GM19397 (cell line): ENCODE data around the gene ACTR1A.

Source experiments
- ATAC-seq: cut with Tn5 transposase; IDR thresholded peaks from one replicate; pipeline ENCODE4 v1.9.1; 2021; ENCODE audit warnings: mild to moderate bottlenecking, moderate library complexity; ENCODE audit not compliant: unreplicated experiment

The ACTR1A gene

DNA sequence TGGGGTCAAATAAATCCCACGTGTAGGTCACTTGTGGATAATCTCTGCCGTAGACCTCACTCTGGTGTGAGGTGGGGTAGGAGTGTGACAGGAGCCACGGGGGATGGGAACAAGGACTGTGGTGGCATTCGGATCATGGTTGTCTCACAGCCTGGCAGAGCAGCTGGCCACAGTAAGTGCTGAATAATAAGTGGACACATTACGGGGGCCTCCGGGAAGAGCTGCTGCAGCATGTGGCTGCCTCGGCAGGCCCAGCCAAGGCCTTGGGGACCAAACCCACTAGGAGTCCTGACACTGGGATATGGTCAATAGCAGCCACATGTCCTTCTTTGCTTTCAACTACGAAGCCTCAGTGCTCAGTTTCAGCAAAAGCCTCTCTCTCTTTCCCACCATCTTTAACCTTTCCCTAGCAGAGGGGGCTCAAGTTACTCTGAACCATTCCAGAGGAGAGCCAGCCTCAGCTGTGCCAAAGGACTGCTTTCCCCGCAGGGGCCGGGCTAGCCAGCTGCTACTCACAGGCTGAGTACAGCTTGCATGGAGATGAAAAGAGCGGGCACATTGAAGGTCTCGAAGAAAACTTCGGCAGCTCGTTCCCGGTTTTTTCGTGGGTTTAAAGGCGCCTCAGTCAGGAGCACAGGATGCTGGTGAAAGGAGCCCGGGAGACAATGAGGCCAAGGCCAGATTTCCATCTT, 17.3 kb downstream of the ACTR1A start:
- no peak for ATAC-seq

GRCh38 chr10:102484021-102484420, 18.5 kb downstream of the ACTR1A start:
- ATAC-seq = no peak

DNA sequence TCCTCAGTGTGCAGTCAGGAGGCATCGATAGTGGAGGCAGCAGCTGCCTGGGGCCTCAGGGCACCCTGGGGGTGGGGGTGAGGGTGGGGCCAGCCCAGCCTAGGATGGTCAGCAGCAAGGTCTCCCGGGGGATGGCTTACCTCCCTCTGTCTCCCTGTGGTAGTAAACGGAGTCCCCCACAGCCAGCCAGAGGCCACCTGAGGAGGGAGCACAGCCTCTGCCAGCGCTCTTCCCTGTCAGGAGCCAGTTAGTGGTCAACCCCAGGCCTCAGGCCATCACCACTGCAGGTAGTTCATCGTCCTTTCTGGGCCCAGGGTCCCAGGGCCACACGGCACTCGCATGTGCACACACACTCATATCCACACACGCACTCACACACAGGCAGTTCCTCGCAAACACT, 22.1 kb downstream of the ACTR1A start:
- no peak for ATAC-seq

GRCh38 chr10:102479651-102480050, 22.9 kb downstream of the ACTR1A start:
- no peak for ATAC-seq

DNA sequence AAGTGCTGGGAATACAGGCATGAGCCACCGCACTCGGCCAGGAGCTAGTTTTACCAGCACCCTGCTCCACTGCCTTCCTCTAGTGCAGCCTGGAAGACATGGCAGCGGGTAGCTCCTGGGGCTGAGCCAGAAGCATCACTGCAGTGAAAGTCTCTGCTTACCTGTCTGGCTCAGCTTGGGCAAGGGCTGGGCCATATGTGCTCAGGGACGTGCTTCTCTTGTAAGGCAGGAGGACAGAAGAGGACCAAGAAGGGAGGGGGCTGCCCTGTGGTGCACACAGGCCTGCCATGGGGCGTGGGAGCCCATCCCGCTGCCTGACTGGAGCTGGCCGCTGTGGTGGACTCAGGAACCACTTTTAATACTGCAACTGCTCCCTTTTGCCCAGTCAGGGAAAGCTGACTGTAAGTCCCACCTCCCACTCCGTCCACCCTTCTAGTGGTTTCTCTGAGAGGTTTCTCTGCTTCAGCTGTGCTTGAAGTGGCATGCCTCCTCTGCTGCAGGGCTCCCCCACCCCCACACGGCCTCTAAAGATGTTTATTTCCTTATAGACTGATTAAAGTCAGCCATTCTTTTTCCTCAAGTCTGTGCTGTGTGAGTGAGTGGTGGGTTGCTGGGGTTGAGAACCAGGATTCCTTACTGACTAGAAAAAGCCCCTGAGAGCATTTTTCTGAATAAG, 25.9 kb downstream of the ACTR1A start:
- no peak for ATAC-seq

GRCh38 chr10:102475451-102476040, 27.0 kb downstream of the ACTR1A start:
- ATAC-seq = no peak

DNA sequence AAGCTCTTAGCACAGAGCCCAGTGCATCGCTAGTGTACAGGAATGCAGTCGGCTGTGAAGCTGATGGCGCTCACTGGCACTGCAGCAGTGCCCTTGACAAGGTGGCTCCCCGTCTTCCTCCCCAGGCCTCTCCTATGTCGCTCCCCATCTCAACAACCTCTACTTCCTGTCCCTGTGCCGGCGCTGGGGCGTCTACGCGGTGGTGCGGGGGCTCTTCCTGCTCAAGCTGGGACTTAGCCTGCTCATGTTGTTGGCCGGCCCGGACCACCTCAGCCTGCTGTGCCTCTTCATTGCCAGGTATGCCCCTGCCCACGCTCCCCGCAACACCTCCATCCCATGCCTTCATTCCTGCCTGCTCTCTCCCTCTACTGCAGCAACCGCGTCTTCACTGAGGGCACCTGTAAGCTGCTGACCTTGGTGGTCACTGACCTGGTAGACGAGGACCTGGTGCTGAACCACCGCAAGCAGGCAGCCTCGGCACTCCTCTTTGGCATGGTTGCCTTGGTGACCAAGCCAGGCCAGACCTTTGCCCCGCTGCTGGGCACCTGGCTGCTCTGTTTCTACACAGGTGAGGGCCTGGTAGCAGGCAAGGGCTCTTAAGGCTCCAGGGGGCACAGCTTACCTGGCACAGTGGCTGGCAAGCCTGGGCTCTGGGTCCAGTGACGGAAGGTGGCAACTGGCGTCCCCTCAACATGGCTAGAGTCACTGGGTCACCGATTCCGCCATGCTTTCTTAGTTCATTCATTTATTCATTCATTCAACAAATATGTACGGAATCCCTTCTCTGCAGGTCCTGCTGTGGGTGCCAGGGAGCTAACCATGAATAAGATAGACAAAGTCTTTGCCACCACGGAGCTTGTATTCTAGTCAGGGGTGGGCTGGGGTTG, 28.8 kb downstream of the ACTR1A start:
- ATAC-seq = no peak

- ATAC-seq = no peak
Observed at GRCh38 chr10:102470579-102471546, 31.6 kb downstream of the ACTR1A start.

DNA sequence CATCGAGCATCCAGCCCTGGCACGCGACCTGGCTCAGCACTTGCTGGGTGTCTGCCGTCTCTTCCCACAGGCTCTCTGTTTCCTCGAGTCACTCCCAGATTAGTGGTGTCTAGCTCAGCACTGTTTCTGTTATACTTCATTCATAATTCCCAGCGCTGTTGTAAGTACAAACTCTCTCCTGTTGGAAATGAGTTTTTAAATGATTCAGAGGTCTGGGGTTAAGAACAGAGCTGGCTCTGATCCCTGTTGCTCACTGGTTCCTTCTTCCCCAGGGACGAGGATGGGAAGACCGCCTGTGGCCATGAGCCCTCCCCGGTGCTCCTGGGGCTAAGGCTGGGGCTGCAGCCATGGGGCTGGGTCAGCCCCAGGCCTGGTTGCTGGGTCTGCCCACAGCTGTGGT, 33.8 kb downstream of the ACTR1A start:
- no peak for ATAC-seq

DNA sequence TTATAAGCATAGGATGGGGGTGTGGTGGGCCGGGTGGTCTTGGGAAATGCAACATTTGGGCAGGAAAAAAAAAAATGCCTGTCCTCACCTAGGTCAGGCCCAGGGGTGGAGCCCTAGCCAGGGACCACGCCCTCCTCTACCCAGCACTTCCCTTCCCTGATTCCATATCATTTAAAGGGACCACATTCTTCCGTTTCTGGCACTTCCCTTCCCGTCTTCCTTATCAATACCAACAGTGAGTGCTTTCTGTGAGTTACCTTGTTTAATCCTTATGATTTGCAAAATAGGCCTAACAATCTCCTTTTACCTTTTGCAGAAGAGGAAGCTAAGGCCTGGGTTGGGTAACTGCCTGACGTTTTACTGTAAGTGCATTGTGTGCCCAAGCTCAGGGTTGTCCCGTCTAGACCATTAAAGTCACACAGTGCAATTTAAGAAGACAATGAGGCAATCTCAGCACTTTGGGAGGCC, 34.5 kb downstream of the ACTR1A start:
- no peak for ATAC-seq

DNA sequence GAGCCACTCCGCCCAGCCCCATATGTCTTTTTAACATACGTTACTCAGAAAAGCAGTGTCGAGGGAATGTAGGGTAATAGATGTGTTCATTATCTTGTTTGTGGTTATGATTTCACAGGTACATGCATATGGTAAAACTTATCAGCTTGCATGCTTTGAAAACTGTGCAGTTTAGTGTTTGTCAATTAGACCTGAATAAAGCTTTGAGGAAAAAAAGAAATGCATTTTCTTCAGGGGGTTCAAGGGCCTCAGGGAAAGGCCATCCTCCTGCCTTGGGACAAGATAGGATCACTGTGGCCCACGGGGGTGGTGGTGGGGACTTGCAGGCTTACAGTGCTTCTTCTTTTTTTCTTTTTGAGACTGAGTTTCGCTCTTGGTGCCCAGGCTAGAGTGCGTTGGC, 35.2 kb downstream of the ACTR1A start:
- no peak for ATAC-seq

GRCh38 chr10:102465466-102465865, 37.0 kb downstream of the ACTR1A start:
- no peak for ATAC-seq

DNA sequence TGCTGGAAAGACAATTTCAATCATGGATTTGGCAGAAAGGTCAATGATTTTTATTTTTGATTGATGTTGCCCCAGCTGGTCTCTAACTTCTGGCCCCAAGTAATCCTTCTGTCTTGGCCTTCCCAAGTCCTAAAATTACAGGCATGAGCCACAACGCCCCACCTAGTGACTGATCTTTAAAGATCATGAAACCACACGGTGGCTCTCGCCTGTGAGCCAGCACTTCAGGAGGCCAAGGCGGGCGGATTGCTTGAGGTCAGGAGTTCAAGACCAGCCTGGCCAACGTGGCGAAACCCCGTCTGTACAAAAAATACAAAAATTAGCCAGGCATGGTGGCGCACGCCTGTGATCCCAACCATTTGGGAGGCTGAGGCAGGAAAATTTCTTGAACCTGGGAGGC, 38.5 kb downstream of the ACTR1A start:
- ATAC-seq = no peak

DNA sequence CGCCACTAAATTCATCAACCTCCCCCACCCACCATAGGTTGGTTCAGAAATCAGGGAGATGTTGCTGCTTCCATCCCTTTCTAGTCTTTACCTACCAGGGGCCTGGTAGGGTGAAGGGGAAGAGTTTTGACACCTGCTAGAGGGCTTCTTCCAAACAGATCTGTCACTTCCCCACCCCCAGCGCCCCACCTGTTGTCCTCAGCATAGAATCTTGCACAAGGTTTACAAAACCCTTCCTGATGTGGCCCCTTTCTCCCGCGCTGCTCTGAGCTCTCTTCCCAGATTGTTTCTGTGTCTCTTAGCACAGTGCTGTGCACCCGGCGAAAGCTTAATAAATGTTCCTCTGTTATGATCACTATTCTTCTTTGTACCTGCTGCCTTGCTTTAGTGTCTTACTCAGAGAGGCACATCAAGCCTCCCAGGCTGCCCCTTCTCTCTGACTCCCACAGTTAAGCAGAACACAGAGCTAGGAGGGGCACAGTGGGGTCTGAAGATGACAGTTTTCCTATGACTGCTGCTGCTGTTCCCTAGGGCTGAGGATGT, 39.9 kb downstream of the ACTR1A start:
- ATAC-seq = no peak

DNA sequence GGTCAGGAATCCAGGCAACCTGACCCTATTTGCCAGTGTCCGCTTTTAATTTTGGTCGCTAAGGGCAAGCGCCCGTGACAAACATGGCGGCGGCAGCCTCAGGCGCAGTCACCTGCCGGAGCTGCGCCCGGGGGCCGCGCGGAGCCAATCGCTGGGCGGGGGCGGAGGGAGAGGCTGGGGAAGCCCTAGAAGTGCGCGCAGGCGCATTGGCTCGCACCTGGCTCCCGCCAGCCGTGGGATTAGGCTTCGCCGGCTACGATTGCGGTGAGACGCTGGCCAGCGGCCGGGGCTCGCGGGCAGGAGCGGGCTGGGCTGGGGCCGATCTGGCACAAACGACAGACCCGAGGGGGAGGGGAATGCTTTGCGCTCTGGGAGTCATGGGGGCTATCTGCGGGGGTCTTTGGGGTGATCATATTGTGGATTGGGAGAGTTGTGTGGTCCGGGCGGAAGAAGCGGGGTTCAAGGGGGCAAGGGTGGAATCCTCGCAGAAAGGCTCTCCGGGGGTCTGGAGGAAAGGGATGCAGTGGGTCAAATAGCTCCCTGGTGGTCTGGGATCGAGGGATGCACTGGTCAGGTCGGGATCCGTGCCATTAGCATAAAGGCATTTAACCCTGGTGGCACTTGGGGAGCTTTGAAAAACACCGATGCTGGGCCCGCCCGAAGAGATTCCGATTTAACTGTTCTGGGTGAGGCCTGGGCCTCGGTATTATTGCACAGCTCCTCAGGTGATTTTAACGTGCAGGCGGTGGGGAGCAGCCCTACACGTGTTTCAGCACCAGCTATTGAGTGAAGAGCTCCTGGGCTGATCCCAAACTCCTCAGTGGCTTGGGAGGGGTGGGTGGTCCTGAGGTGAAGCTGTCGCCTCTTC, 41.1 kb downstream of the ACTR1A start:
- peak; percentile 90 for ATAC-seq

DNA sequence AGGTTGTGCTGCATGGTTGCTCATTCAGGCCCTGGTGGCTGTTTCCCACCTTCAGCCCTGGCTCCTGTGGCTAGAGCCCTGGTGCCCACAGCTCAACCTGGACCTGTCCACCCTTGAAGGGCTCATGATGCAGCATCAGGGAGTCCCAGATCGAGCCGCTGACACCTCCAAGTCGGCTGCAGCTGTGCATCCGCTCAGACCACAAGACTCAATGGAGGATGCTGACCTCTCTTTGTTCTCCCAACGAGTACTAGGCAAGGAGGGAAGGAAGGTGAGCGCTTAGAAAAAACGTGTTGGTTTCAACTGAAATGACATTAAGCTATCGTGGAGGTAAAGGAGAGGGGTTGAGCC, 41.7 kb downstream of the ACTR1A start:
- peak; percentile 26 for ATAC-seq

- no peak for ATAC-seq
Observed at GRCh38 chr10:102458656-102459055, 43.9 kb downstream of the ACTR1A start.

GRCh38 chr10:102457591-102458150, 44.8 kb downstream of the ACTR1A start:
- no peak for ATAC-seq
